HG02798 (cell line): ENCODE data around the gene CCDC85C.

ENCODE experiments used
- ATAC-seq: cut with Tn5 transposase; IDR thresholded peaks from one replicate; pipeline ENCODE4 v1.9.1; 2021; ENCODE audit warnings: mild to moderate bottlenecking; ENCODE audit not compliant: unreplicated experiment, poor library complexity

Gene CCDC85C

DNA sequence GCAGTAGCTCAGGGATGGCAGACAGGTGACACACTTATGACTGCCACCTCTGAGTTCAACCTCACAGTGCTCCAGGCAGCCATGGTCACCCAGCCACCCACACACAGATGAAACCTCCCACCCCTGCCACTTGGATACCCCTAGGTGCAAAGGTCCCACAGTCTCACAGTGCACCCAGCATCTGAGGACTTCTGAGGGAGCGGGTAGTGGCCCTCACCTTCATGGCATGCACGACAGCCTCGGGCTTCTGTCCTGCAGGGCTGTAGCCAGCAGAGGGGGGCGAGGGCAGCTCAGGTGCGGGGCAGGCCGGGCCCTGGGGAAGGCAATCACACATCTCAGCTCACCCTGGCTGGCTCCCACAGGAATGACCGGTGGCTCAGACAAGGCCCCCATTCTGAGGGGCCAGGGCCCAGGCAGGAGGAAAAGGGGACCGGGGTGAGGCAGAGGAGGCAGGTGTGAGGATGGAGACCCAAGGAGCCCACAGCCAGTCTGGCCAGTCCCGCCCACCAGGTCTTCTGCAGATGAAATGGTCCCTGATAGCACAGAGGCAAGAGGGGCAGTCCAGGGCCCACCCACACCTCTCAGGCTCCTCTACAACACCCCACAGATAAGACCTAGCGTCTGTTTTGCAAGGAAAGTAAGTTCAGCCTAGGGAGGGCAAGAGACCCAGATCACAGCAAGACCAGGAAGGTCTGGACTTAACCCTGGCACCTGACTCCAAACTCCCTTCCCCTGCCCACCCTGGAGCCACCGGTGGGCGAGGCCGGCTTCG lies 87.0 kb downstream of the CCDC85C start:
- ATAC-seq, result no peak

DNA sequence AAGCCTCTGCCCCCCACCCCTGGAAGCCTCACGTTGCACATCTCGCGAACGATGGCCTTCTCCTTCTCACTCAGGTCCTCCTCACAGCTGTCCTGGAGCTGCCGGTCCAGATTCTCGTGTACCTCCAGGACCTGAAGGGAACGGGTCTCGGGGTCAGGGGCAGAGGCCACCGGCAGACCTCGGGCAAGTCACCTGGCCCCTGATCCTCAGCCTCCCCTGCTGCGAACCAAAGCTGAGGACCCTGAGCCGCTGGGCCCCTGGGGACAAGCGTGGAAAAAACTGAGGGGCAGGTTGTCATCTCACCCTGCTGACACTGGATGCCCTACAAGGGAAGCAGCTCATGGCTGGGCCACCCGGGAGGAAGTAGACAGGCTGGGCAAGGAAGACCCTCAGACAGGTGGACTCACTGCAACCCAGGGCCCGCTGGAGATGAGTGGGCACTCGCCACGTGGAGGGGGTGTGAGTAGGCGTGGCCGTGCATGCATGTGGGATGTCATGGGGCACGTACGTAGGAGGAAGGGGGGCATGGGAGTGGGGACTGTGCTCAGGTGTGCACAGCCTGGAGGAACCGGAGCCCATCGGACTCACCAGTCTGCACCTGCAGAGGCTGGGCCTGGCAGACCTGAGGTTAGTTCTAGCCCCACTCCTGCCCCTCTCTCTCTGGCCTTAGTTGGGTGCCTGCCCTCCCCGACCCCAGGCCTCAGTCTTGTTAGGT lies 87.7 kb downstream of the CCDC85C start:
- no peak for ATAC-seq

DNA sequence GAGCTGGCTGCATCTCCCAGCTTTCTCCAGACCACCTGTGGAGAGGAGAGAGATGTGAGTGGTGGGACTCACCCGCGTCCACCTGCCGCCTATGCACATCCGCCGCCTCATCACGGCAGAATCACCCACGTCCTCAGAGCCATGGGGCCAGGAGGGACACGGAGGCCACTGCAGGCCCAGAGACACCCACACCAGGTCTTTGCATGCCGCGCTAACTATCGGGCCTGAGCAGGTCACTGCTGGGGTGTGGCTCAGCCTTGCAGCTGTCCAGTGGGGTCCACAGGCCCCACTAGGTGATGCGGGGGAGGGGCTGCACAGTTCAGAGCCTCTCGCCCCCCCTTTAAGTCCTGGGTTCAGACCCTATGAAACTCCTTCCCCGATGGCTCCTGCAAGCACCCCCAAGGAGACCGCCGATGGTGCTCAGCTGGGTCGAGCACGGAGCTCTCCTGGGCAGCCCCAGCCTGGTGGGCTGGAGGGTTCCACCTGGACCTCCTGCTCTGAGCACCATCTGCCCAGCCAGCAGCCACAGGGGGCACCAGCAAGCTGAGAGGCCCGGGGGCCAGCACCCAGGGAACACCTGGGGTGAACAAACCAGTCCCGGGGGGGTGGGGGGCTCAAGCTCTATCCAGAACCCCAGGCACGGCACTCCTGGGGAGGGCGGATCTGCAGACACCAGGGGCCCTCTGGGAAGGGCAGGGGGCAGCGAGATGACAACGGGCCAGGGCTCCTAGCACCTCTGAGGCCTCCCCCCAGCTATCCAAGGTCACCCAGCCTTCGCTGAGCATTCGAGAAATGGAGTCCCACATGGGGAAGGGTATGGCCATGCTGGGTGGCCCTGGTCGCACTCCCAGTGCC lies 88.5 kb downstream of the CCDC85C start:
- no peak for ATAC-seq

DNA sequence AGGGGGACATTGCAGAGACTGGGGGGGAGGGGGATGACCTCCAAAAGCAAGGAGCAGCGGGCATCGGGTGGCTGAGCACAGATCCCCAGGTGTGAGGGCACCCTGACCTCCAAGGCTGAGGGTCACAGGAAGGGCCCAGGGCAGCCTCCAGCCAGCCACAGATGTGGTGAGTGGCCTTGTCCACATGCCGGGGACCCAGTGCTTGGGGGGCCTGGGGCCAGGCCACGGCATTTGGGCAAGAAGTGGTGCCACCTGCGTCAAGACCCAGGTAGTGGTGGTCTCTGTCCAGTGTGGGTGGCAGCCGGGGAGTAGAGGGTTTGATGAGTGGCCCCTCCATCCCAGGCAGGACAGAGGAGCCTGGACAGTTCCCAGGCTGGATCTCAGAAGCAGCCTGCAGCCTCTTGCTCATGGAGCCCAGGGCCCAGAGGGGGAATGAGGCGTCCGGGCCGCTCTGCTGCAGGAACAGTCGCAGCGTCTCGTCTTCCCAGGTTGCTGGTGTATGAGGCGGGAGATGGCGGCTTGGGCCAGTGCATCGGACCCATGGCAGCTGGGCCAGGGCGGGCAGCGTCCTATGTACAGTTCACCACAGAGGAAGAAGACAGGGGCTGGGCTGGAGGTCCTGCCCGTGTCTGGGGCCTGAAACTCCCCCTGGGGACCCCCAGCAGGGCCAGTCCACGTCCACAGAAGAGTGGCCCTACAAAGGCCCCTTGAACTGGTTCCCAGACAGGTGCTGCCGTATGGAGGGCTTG lies 89.3 kb downstream of the CCDC85C start:
- ATAC-seq, result no peak

DNA sequence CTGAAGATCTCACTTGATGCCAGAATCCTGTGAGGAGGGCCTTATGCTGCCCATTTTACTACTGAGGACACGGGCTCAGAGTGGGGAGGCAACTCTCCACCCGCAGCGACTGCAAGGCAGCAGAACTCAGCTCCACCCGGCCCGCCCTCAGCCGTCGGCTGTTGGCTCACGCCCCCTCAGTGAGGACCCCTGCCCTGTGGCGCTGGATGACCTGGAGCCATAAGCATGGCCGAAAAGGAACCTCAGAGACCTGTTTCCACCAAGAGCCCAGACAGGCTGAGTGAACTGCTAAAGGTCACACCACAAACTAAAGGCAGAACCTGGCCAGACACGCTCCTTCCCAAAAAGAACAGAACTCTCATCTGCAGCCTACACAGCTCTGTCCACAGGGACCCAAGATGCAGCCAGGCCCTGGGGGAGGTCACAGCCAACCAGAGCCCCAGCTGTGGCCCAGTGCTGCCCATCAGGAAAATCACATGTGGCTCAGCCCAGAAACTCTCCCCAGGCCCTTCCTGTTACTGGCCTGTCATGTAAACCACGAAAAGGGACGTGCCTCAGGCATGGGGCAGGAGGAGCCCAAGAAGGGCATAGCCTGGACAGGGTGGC lies 90.0 kb downstream of the CCDC85C start:
- no peak for ATAC-seq

DNA sequence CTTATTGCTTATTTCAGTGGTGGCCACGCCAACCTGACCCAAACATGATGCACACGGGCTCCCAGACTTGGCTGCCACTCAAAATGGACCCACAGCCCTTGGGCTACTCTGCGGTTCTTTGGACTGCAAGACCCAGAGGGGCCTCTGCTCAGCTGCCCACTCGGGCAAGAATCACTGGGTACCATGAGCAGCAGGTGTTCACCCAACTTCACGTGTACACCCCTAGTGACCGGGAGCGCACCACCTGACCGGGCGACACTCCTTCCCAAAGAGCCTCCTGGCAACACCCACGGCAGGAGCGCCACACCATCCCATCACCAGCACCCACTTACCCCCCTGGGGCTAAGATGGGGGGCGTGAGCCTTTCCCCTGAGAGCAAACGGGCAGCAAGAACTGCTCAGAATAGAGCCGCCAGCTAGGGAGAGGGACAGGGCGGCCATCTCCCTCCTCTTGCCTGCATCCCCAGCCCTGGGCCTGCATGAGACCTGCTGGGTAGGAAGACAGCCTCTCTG lies 90.8 kb downstream of the CCDC85C start:
- ATAC-seq, result no peak

DNA sequence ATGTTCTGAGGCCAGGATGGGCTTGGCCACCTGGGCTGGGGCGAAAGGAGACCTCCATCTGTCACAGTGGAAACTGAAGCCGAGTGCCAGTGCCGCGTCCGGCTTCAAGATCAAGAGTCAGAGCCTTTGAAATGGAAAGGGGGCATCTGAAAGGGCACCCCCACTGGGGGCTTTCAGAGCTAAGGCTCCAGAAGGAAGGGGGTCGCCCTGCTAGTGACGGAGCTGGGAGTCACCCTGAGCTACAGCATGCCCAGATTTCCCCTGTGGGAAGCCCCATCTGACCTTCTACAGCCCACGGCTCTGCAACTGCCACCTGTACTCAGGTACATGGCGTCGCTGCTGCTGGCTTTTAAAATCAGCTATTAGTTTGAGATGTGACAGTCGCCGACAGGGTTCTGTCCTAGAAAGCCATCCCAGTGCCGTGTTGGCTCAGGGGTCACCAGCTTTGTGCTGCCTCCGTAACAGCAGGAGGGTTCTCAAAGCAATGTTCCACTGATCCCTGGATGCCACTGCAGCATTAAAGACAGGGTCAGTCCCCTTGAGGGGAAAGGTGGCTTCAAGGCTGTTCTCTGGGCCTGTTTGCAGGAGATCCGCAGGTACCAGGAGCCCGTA lies 91.3 kb downstream of the CCDC85C start:
- no peak for ATAC-seq

DNA sequence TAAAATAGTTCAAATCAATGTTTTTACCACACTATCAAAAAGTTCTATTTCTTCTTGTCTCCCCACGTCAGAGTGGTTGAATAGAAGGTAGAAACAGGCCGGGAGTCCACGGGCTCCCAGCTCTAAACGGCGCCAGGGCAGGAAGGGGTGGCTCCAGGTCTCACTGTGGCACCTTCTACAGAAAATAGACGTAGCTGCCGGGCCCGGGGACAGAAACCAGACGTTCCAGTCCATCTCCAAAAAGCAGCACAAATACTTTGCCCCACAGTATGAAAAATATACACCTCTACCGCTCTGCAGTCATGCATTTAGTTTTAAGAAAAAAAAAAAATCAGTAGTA lies 91.9 kb downstream of the CCDC85C start:
- ATAC-seq, result no peak

DNA sequence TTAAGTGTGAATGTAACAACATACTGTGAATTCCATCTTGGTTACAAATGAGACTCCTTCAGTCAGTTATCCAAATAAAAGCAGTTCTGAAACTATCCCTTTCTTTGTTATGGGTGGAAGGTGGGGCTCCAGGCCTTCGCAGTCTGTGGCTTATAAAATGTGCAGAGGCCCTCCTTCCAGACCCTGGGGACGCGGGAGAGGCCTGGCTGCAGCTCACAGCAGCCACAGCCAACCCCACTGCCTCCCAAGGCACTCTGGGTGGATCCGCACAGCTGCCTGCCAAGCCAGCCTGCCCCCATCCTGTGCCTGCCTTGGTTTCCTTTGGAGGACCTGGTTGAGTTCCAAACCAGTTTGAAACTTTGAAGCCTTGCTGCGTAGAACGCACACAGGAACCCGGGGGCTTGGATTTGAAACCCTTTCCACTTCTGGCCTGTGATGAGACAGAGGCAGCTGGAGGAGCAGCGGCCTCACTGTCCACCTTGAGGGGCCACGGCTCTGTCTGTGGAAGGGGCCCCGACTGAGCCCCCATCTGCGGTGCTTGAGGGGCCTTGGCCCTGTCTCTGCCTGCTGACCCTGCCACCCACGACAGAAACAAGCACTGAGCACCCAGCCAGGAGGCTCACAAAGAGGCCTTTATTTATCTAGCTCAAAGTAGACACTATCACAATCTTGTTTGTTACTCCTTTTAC lies 92.4 kb downstream of the CCDC85C start:
- ATAC-seq, result no peak

DNA sequence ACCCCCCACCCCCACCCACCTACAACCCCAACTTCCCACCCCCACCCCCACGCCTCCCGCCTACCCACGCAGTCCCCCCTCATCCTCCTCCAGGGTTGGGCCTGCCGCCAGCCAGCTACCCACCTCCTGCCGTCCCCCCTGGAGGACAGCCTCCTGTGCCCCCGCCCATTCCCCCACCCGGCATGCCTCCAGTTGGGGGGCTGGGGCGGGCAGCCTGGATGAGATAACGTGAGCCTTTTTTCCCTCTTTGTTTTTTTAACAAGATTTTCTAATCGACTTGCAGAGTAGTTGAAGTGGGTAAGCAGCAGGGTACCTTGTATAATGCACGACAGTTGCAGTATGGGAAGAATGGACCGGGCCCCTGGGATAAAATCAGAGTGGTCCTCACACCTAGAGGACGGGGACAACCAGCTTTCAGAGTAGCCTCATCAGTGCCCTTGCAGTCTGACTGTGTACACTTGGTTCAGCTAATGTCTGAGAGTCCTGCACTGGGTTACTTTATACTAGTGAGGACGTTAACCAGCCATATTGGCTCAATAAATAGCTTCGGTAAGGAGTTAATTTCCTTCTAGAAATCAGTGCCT lies 93.4 kb downstream of the CCDC85C start:
- no peak for ATAC-seq

DNA sequence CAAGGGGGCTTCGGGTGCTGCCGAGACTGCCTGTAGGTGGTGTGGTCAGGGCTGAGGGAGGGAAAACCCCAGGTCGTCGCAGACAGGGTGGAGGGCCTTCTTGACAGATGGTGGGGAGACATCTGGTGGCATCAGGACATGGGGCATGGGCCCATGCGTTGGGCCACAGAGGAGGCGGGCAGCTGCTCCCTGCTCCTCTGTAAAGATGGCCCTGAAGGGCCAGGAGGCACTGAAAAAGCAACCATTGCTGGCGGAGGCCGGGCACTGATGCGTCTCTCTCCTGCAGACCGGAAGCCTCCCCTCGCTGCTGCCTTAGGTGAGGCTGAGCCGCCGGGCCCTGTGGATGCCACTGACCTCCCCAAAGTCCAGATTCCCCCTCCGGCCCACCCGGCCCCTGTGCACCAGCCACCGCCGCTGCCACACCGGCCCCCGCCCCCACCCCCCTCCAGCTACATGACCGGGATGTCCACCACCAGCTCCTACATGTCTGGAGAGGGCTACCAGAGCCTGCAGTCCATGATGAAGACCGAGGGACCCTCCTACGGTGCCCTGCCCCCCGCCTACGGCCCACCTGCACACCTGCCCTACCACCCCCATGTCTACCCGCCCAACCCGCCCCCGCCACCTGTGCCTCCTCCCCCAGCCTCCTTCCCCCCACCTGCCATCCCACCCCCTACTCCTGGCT lies 94.0 kb downstream of the CCDC85C start:
- ATAC-seq, result no peak

DNA sequence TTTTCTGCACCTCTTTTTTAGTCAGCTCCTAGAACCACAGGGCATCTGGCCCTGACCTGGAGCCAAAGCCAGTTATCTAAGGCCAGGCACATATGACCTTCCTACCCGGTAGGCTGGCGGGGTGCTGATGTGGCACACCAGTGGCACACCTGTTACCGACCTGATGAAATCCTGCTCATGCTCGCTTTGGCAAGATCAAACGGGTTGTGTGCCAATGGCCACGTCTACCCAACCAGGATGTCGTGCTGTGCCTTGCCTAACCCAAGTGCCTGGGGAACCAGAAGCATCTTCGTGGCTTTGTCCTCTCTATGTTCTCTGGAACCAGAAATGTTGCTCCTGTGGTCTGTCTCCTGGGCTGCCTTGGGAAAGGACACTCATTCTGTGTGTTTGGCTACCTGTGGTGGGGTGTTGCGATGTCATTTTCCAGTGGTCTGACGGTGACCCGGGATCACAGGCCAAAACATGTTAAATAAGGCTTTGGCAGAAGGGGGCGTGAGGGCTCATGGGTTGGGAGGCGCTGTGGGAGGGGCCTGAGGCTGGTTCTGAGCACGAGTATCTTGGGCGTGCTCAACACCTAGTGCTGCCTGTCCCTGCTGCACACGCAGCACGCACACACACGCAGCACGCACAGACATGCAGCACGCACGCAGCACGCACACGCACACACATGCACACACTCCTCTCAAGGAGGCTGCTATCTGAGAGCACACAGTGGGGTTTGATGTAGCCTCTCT lies 94.9 kb downstream of the CCDC85C start:
- no peak for ATAC-seq

DNA sequence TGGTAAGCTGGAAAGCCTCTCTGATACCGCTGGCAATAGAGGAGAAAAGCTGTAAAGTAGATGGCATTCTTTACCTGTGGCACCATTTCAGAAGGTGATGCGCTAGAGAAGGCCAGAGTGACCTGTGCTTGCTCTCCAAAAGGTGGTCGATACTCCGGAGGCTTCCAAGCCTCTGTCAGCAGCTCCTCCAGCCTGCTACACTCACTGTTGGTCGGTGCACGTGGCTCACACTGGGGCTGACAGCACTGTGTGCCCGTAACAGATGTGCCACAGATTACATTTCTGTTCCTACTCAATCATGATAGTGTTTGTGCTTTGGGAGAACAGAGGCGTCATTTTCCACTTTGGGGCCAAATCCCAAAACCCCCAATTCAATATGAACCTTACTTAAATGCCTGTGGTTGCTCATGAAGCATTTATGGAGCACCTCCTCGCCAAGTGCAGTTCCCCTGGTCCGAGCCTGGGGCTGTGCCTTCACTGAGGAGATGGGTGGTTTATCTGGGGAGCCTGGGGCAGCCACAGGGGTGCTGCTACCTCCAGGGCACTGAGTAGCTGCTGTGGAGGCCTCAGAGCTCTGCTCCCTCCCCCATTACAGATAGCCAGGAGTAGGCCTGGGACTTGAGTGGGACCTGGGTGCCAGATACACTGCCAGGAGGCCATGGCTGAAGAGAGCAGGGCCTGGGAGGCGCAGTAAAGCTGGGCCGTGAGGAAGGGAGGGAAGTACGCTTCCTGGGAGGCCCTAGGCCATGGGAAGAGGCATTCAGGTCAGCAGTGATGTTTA lies 96.0 kb downstream of the CCDC85C start:
- no peak for ATAC-seq

DNA sequence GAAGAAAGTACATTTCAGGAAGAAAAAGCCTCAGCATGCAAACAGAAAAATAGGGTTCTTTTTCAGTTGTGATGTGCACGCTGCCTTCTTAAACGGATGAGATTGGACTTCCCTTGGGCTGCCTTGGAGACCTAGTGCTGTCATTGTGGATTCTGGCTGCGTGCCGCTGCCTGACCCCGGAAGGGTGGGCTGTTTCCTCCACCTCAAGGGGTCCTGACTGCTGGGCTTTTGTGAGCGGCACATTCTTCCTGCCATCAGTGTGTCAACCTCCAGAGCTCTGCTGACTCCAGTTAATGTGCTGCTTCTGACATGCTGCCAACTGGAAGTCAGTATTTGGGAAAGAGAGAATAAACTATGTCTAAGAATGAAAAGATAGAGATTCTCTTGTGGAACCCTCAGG lies 97.7 kb downstream of the CCDC85C start:
- ATAC-seq, result no peak

DNA sequence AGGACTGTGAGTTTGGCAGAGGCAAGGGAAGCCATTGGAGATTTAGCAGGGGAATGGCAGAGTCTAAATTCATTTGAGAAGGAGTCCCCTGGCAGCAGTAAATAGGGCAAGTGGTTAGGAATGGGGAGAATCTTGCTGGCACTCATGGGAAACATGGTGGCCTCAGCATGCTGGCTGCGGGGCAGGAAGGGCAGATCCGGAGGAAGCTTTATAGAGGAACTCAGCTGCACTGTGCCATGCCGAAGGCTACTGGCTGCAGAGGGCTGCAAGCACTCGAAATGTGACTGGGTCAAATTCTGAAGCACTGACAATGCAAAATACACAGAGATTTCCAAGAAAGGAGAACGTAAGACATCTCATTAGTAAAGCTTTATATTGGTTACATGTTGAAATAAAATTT lies 98.9 kb downstream of the CCDC85C start:
- no peak for ATAC-seq

DNA sequence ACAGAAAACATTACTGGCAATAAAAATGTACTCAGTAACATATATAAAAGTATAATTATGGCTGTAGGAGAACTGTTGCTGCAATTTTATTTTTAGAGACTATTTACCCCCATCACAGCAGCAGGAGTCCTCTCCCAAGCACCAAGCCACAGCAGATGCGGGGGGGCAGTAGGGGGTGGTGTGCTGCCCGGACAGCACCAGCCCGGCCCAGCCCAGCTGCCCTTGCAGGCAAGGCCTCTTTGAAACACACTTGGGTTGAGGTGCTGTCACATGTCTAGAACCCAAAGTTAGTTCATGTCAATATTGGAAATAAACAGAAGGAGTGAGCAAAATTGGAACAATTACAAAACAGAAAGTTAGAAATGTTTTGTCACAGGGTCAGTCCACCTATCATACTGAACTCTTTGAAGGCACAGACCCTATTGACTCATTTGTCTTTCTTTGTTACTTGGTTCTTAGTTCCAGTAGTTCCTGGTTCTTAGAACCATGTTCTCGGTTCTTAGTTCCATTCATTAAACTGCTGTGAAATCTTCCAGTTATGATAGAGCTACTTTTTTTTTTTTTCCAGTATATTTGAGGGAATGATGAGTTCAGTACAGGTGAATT lies 100.1 kb downstream of the CCDC85C start:
- no peak for ATAC-seq
